ENCODE measurements around the gene CDH13.
A peak's percentile ranks its signal among the peaks of the same experiment; 100 is the strongest.

CDH13 gene

DNA sequence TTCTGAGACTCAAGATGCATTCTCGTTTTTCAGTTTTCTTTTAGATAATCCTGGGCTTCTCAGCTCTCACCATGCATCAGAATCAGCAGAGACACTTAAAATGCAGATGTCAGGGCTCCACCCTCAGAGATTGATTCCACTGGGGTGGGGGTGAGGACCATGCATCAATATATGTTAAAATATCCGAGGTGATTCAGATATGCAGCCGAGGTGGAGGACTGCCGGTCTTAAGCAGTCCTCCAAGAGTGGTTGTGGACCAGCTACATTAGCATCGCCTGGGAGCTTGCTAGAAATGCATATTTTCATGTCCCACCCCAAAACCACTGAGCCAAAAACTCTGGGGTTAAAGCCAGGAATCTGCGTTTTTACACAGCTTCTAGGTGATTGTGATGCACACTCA, 501.3 kb downstream of the CDH13 start:
- no peak overlapping the region for H3K4me3 ChIP-seq (ENCODE audit: low read depth, low read length)
- no peak for DNase-seq (ENCODE audit: low read depth, low spot score)
- TF ChIP-seq, protein P1, sequence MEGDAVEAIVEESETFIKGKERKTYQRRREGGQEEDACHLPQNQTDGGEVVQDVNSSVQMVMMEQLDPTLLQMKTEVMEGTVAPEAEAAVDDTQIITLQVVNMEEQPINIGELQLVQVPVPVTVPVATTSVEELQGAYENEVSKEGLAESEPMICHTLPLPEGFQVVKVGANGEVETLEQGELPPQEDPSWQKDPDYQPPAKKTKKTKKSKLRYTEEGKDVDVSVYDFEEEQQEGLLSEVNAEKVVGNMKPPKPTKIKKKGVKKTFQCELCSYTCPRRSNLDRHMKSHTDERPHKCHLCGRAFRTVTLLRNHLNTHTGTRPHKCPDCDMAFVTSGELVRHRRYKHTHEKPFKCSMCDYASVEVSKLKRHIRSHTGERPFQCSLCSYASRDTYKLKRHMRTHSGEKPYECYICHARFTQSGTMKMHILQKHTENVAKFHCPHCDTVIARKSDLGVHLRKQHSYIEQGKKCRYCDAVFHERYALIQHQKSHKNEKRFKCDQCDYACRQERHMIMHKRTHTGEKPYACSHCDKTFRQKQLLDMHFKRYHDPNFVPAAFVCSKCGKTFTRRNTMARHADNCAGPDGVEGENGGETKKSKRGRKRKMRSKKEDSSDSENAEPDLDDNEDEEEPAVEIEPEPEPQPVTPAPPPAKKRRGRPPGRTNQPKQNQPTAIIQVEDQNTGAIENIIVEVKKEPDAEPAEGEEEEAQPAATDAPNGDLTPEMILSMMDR (IDR thresholded peaks at IDR 0.05; ENCODE audit: low read depth, low read length) = no peak
- in situ Hi-C loops (cut with HindIII; ENCODE audit: low sequenced_read_pairs) = no loop called here

DNA sequence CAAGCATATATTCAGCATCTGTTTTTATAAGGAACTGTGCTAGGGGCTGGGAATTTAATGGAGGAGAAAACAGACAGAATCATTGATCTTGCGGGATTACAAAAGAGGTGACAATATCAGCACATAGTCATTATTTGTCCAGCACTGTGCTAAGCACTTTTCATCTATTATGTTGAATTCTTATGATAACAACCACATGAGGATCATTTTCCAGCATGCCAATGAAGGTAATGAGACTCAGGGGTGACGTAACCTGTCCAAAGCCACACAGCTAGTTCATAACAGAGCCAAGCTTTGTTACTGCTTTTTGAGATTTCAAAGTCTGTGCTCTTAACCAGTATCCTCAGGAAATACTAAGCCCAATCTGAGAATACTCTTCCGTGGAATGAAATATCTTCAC, 503.3 kb downstream of the CDH13 start:
- H3K4me3 ChIP-seq (ENCODE audit: low read depth, low read length) = no peak overlapping the region
- DNase-seq (ENCODE audit: low read depth, low spot score) = no peak
- TF ChIP-seq, protein P1 (IDR thresholded peaks at IDR 0.05; ENCODE audit: low read depth, low read length) = no peak
- in situ Hi-C loops (cut with HindIII; ENCODE audit: low sequenced_read_pairs) = no loop called here

DNA sequence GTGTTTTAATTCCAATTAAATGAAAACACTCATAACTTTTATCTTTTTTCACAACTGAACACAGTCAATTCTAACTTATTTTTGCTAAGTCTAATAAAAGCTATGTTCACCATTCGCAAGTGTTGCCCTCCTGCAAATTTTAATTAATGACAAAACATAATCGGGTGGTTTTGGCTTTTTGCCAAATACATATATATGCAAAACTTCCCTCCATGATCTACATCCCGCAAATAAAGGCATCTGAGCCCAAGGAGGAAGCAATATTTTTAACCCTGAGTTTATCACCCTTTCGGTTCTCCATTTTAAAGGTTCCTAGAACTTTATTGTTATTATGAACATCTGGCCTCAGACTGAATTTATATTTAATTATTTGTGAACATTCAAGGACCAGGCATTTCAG, 507.9 kb downstream of the CDH13 start:
- in situ Hi-C loops (cut with HindIII; ENCODE audit: low sequenced_read_pairs) = no loop called here
- TF ChIP-seq, protein P1 (IDR thresholded peaks at IDR 0.05; ENCODE audit: low read depth, low read length) = no peak
- no peak for DNase-seq (ENCODE audit: low read depth, low spot score)

DNA sequence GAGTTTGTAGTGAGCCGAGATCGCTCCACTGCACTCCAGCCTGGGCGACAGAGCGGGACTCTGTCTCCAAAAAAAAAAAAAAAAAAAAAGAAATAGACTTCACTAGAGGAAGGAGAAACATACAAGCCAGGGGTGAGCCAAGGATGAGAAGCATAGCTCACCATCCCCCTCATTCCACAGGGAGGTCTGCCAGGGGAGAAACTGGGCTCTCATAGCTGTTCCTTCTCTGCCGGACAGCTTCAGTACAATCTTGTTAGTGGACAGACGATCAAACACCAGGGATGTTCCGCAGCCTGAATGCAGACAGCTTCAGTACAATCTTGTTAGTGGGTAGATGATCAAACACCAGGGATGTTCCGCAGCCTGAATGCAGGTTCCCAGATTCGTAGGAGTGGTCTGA, 509.6 kb downstream of the CDH13 start:
- DNase-seq (ENCODE audit: low read depth, low spot score) = no peak
- in situ Hi-C loops (cut with HindIII; ENCODE audit: low sequenced_read_pairs) = no loop called here
- TF ChIP-seq, protein P1 (IDR thresholded peaks at IDR 0.05; ENCODE audit: low read depth, low read length) = no peak
- no peak overlapping the region for H3K4me3 ChIP-seq (ENCODE audit: low read depth, low read length)

More for the DNA sequence above, 507.9 kb downstream of the CDH13 start:
- no peak overlapping the region for H3K4me3 ChIP-seq (ENCODE audit: low read depth, low read length)

DNA sequence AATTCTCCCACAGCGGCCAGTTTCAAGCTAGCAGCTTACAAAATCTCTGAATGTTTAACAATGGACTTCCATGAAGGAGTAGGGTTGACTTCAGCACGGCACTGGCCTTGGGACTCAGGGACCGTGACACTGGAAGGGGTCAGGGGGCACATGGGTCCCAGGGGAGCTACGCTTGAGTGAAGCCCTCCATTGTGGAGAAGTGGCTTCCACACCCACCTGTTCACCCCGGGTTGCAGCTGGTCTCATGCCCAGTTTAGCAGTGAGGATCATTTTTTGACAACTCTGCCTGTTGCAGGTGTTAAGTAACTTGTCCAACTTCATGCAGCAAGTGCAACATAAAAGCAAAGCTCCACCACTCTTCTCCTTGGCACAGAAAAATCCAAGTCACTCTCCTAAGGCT, 510.2 kb downstream of the CDH13 start:
- no peak for DNase-seq (ENCODE audit: low read depth, low spot score)
- in situ Hi-C loops (cut with HindIII; ENCODE audit: low sequenced_read_pairs) = no loop called here
- TF ChIP-seq, protein P1 (IDR thresholded peaks at IDR 0.05; ENCODE audit: low read depth, low read length) = no peak
- H3K4me3 ChIP-seq (ENCODE audit: low read depth, low read length) = no peak overlapping the region

DNA sequence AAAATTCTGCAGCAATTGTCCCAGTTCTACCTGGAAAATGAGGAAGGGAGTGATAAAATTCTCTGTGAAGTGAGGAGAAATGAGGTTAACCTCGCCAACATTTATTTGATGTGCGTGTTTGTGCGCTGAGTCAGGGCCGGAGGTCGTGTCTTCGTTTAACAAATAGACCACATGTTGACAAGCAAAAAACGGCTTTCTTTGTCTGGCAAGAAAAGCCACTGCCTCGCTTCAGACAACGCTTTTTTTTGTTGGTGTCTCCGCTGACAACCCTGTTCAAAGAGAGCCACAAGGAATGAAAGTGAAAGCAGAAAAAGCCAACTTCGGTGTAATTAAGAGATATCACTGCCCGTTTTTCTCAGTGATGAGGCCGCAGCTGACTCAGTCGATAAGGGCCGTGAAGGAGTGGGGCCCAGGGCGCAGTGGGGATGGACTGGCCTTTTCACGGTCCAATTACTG, 510.6 kb downstream of the CDH13 start:
- in situ Hi-C loops (cut with HindIII; ENCODE audit: low sequenced_read_pairs) = no loop called here
- TF ChIP-seq, protein P1 (IDR thresholded peaks at IDR 0.05; ENCODE audit: low read depth, low read length) = no peak

DNA sequence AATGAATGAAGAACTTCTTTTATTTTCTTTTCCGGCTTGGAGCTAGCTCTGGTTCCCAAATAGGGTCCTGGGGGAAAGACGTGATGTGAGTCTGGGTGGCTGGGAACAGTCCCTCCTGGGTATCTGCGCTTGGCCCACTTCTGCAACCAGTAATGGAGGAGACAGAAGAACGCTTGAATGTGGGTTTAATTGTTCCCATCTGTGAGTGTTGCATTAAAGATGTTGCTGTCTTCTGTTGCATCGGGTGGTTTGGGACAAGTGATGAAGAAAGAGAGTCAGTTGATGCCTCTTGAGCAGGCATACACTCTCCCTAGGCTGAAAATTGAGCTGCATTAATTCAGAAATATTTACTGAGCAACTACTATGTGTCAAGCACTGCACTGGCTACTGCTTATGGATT, 511.1 kb downstream of the CDH13 start:
- no peak for DNase-seq (ENCODE audit: low read depth, low spot score)

More for the DNA sequence above, 510.6 kb downstream of the CDH13 start:
- H3K4me3 ChIP-seq (ENCODE audit: low read depth, low read length) = peak overlapping the region; percentile 30
- DNase-seq (ENCODE audit: low read depth, low spot score) = peak; percentile 87

More for the DNA sequence above, 511.1 kb downstream of the CDH13 start:
- peak overlapping the region; percentile 30 for H3K4me3 ChIP-seq (ENCODE audit: low read depth, low read length)
- TF ChIP-seq, protein P1 (IDR thresholded peaks at IDR 0.05; ENCODE audit: low read depth, low read length) = no peak
- in situ Hi-C loops (cut with HindIII; ENCODE audit: low sequenced_read_pairs) = no loop called here

Measured in astrocyte of the spinal cord (primary cell).